ENCODE measurements around the gene NTNG2. TPM values are rescaled to one million over a fixed set of nuclear protein-coding genes. Genes with fewer than 3 reads are reported as not detected.

Gene NTNG2
- total and polyA plus RNA-seq, 2 of the 13 experiments (the other 11 are each of a cell fraction or from before 2014, with no cell fraction given) = 0.02 to 0.36 TPM

DNA sequence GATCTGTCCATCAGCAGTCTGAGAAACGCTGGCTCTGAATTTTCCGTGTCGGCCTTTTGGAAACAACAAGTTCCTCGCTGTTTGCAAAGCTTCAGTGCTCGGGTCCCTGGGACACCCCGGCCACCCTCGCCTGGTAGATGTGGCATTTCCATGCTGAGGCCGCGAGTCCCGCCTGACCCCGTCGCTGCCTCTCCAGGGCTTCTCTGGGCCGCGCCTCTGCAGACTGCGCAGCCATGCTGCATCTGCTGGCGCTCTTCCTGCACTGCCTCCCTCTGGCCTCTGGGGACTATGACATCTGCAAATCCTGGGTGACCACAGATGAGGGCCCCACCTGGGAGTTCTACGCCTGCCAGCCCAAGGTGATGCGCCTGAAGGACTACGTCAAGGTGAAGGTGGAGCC is 4.7 kb downstream of the NTNG2 start:
- Histone ChIP-seq H2AFZ (ENCODE audit: low read length) (no peak overlapping the region), H3K4me1 (ENCODE audit: insufficient read depth, low read length) (peaks cover 7% of the 10 kb centered on the region), H3K4me2 (ENCODE audit: low read depth, low read length) (no peak overlapping the region), H3K79me2 (ENCODE audit: insufficient read depth, low read length) (no peaks in the 10 kb centered on the region), H3K9ac (ENCODE audit: insufficient read depth, low read depth, low read length) (no peak overlapping the region), H3K4me3 (replicated peaks in 1 of 3; ENCODE audit: insufficient read depth in 1 of 3, low read depth in 2 of 3, low read length in 3 of 3) (no peak overlapping the region), H3K36me3 (replicated peaks in 1 of 2; ENCODE audit: control insufficient read depth in 1 of 2, insufficient read depth in 2 of 2, low read length in 2 of 2) (no peaks in the 10 kb centered on the region), H3K9me3 (ENCODE audit: low read length) (no peaks in the 10 kb centered on the region), H3K27me3 (ENCODE audit: control insufficient read depth in 1 of 2, insufficient read depth in 2 of 2, low read length in 2 of 2) (peaks cover 13 to 91% of the 10 kb centered on the region in 2 experiments), H3K27ac (ENCODE audit: extremely low read length, insufficient read depth, low read length) (no peak overlapping the region), H4K20me1 (ENCODE audit: insufficient read depth, low read length) (peaks cover 16% of the 10 kb centered on the region; the same call in 1 of the 2 replicates)
- POLR2A ChIA-PET = no interaction called here
- ATAC-seq (no peak), FAIRE-seq (no peak), DNase-seq (ENCODE audit: low spot score) (no peak)
- in situ Hi-C loops (cut with HindIII; ENCODE audit: extremely low pct_ligation_motif_present, low pct_unique_long_range_greater_than_20kb) (no loop called here), intact Hi-C loops (cut with micrococcal nuclease; ENCODE audit: unreplicated experiment) (loop anchor here (5.0 kb wide), 1 partner anchor 71 kb away; no protein-coding TSS in a partner anchor)
- no TSS peak for BruUV-seq (replicated peaks)
- WGBS (ENCODE audit: low lambda C conversion rate) = 47% methylated on average over 16 of the region's 19 CpGs
- CTCF ChIA-PET (ENCODE audit: low intra/inter-chr PET ratio, low total read pairs) = no interaction called here
- TF ChIP-seq, protein P1, sequence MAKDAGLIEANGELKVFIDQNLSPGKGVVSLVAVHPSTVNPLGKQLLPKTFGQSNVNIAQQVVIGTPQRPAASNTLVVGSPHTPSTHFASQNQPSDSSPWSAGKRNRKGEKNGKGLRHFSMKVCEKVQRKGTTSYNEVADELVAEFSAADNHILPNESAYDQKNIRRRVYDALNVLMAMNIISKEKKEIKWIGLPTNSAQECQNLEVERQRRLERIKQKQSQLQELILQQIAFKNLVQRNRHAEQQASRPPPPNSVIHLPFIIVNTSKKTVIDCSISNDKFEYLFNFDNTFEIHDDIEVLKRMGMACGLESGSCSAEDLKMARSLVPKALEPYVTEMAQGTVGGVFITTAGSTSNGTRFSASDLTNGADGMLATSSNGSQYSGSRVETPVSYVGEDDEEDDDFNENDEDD (CRISPR knock-in tag; IDR thresholded peaks at IDR 0.05; ENCODE audit: borderline replicate concordance) = no peak
- TF ChIP-seq, protein P2, sequence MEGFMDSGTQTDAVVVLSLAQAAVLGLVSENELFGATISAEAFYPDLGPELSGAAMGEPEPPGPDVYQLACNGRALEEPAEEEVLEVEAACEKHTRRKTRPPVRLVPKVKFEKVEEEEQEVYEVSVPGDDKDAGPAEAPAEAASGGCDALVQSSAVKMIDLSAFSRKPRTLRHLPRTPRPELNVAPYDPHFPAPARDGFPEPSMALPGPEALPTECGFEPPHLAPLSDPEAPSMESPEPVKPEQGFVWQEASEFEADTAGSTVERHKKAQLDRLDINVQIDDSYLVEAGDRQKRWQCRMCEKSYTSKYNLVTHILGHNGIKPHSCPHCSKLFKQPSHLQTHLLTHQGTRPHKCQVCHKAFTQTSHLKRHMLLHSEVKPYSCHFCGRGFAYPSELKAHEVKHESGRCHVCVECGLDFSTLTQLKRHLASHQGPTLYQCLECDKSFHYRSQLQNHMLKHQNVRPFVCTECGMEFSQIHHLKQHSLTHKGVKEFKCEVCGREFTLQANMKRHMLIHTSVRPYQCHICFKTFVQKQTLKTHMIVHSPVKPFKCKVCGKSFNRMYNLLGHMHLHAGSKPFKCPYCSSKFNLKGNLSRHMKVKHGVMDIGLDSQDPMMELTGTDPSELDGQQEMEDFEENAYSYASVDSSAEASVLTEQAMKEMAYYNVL (CRISPR knock-in tag; IDR thresholded peaks at IDR 0.05; ENCODE audit: borderline replicate concordance) = no peak
- TF ChIP-seq NCOA5 (CRISPR knock-in tag; IDR thresholded peaks at IDR 0.05) (no peak), ZNF773 (CRISPR knock-in tag; IDR thresholded peaks at IDR 0.05; ENCODE audit: borderline replicate concordance) (no peak), NFRKB (IDR thresholded peaks at IDR 0.05) (no peak), HOXA3 (CRISPR knock-in tag; IDR thresholded peaks at IDR 0.05) (peak; percentile 42; the same call in 1 of the 2 replicates), ZNF256 (CRISPR knock-in tag; conservative IDR thresholded peaks at IDR 0.05) (no peak), SMARCE1 (IDR thresholded peaks at IDR 0.05; ENCODE audit: borderline replicate concordance) (no peak), PHF20 (CRISPR knock-in tag; IDR thresholded peaks at IDR 0.05) (no peak)
- TF ChIP-seq, protein P3, sequence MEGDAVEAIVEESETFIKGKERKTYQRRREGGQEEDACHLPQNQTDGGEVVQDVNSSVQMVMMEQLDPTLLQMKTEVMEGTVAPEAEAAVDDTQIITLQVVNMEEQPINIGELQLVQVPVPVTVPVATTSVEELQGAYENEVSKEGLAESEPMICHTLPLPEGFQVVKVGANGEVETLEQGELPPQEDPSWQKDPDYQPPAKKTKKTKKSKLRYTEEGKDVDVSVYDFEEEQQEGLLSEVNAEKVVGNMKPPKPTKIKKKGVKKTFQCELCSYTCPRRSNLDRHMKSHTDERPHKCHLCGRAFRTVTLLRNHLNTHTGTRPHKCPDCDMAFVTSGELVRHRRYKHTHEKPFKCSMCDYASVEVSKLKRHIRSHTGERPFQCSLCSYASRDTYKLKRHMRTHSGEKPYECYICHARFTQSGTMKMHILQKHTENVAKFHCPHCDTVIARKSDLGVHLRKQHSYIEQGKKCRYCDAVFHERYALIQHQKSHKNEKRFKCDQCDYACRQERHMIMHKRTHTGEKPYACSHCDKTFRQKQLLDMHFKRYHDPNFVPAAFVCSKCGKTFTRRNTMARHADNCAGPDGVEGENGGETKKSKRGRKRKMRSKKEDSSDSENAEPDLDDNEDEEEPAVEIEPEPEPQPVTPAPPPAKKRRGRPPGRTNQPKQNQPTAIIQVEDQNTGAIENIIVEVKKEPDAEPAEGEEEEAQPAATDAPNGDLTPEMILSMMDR (CRISPR knock-in tag; IDR thresholded peaks at IDR 0.05) = 0 out of 2 replicates have a peak, but pooled peaks have one; percentile 4
- TF ChIP-seq, protein P4, sequence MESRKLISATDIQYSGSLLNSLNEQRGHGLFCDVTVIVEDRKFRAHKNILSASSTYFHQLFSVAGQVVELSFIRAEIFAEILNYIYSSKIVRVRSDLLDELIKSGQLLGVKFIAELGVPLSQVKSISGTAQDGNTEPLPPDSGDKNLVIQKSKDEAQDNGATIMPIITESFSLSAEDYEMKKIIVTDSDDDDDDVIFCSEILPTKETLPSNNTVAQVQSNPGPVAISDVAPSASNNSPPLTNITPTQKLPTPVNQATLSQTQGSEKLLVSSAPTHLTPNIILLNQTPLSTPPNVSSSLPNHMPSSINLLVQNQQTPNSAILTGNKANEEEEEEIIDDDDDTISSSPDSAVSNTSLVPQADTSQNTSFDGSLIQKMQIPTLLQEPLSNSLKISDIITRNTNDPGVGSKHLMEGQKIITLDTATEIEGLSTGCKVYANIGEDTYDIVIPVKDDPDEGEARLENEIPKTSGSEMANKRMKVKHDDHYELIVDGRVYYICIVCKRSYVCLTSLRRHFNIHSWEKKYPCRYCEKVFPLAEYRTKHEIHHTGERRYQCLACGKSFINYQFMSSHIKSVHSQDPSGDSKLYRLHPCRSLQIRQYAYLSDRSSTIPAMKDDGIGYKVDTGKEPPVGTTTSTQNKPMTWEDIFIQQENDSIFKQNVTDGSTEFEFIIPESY (CRISPR knock-in tag; IDR thresholded peaks at IDR 0.05) = peak; percentile 85
- TF ChIP-seq, protein P5, sequence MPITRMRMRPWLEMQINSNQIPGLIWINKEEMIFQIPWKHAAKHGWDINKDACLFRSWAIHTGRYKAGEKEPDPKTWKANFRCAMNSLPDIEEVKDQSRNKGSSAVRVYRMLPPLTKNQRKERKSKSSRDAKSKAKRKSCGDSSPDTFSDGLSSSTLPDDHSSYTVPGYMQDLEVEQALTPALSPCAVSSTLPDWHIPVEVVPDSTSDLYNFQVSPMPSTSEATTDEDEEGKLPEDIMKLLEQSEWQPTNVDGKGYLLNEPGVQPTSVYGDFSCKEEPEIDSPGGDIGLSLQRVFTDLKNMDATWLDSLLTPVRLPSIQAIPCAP (CRISPR knock-in tag; IDR thresholded peaks at IDR 0.05; ENCODE audit: low read depth) = no peak

All from HepG2 (cell line).